H1 (cell line): Measurements from ENCODE around the gene CORIN. TPM values are rescaled to one million over a fixed set of nuclear protein-coding genes. Genes with fewer than 3 reads are reported as not detected.

Experiments used
- CTCF ChIA-PET: fragments of 300-600 bp; sonication (Branson Sonifier 250); formaldehyde crosslinking; loops from one replicate; lab custom pipeline; 2021; ENCODE audit not compliant: partially characterized antibody; lab: Charles Lee
- POLR2A ChIA-PET: fragments of 300-600 bp; sonication (Branson Sonifier 250); formaldehyde crosslinking; loops from one replicate; lab custom pipeline; 2021; ENCODE audit warnings: inconsistent platforms; ENCODE audit not compliant: partially characterized antibody; lab: Charles Lee
- DNase-seq, 2 experiments: peaks; one replicate each; pipeline versions ENCODE4 v3.0.0 to v3.0.0-alpha.2; 2010 to 2022; ENCODE audit warnings: low spot score in 2 of 2, low read depth in 1 of 2, mixed read lengths in 1 of 2
- FAIRE-seq: peaks from 2 replicates; lab custom pipeline; 2011; peaks lifted over from hg19 to GRCh38; lab: Jason Lieb, UNC
- H2AFZ ChIP-seq: 2 replicates; pipeline ENCODE4 v1.8.1; 2012; ENCODE audit warnings: low read length, inconsistent platforms
- H2AK5ac ChIP-seq: 2 replicates; pipeline ENCODE4 v1.6.1; 2013; ENCODE audit warnings: low read depth, low read length
- H2BK120ac ChIP-seq: replicated peaks from 2 replicates; pipeline ENCODE3; 2013; ENCODE audit warnings: low read depth, low read length, inconsistent platforms
- H2BK12ac ChIP-seq: 2 replicates; pipeline ENCODE4 v1.6.1; 2013; ENCODE audit warnings: low read depth, low read length
- H2BK15ac ChIP-seq: 2 replicates; pipeline ENCODE4 v1.6.1; 2013; ENCODE audit warnings: low read length
- H2BK20ac ChIP-seq: 2 replicates; pipeline ENCODE4 v1.6.1; 2013; ENCODE audit warnings: low read length
- H2BK5ac ChIP-seq: 2 replicates; pipeline ENCODE4 v1.6.1; 2013; ENCODE audit warnings: low read depth, low read length
- H3K14ac ChIP-seq: 2 replicates; pipeline ENCODE4 v1.6.1; 2013; ENCODE audit warnings: inconsistent platforms; ENCODE audit not compliant: insufficient read length
- H3K18ac ChIP-seq: 2 replicates; pipeline ENCODE4 v1.6.1; 2013; ENCODE audit warnings: low read length; ENCODE audit errors: extremely low read depth
- H3K23ac ChIP-seq: 2 replicates; pipeline ENCODE4 v1.6.1; 2013; ENCODE audit warnings: inconsistent platforms; ENCODE audit not compliant: insufficient read length
- H3K23me2 ChIP-seq: 2 replicates; pipeline ENCODE4 v1.6.1; 2013; ENCODE audit warnings: low read depth, low read length
- H3K27ac ChIP-seq: 2 replicates; pipeline ENCODE4 v1.6.1; 2011; ENCODE audit warnings: low read depth, low read length, inconsistent platforms
- H3K27me3 ChIP-seq, 4 experiments: replicated peaks in 1 of 4; 1 replicate in 1 of 4; 2 replicates in 3 of 4; pipeline versions ENCODE4 v1.6.1 to v1.8.1; 2011 to 2013; ENCODE audit warnings: low read length in 3 of 4, mild to moderate bottlenecking in 3 of 4, inconsistent platforms in 2 of 4, mixed read lengths in 2 of 4, moderate library complexity in 1 of 4; ENCODE audit not compliant: control insufficient read depth in 3 of 4, insufficient read depth in 3 of 4; ENCODE audit errors: extremely low read depth in 1 of 4
- H3K36me3 ChIP-seq, 4 experiments: 2 replicates each; pipeline versions ENCODE4 v1.6.1 to v1.8.1; 2011 to 2013; ENCODE audit warnings: mild to moderate bottlenecking in 4 of 4, low read length in 3 of 4, moderate library complexity in 2 of 4, control low read depth in 1 of 4, inconsistent platforms in 1 of 4; ENCODE audit not compliant: insufficient read depth in 4 of 4, control insufficient read depth in 2 of 4
- H3K4ac ChIP-seq: replicated peaks from 2 replicates; pipeline ENCODE3; 2013; ENCODE audit warnings: low read length, low read depth, mixed read lengths, inconsistent platforms; ENCODE audit not compliant: insufficient read length
- H3K4me1 ChIP-seq, 4 experiments: replicated peaks in 1 of 4; 1 replicate in 1 of 4; 2 replicates in 3 of 4; pipeline versions ENCODE4 v1.6.1 to v1.8.1; 2011 to 2013; ENCODE audit warnings: low read length in 3 of 4, inconsistent platforms in 2 of 4, mixed read lengths in 1 of 4; ENCODE audit not compliant: insufficient read depth in 4 of 4, control insufficient read depth in 3 of 4
- H3K4me2 ChIP-seq, 2 experiments: 2 replicates each; pipeline versions ENCODE4 v1.6.1 to v1.8.1; 2011 to 2013; ENCODE audit warnings: low read depth in 2 of 2, low read length in 2 of 2, control low read depth in 1 of 2, inconsistent platforms in 1 of 2, mild to moderate bottlenecking in 1 of 2; ENCODE audit not compliant: insufficient read depth in 1 of 2
- H3K4me3 ChIP-seq, 4 experiments: fragments of 200-600, 300-600 bp in 1 of 4; sonication (generic), shearing (Covaris generic), sonication (Bioruptor Twin) in 1 of 4; 2 replicates each; pipeline versions ENCODE4 v1.5.1 to v1.8.1; 2011 to 2016; ENCODE audit warnings: low read length in 4 of 4, low read depth in 3 of 4, control low read depth in 2 of 4, inconsistent platforms in 2 of 4, mild to moderate bottlenecking in 2 of 4, mixed read lengths in 1 of 4, moderate library complexity in 1 of 4; ENCODE audit not compliant: insufficient read depth in 2 of 4; ENCODE audit errors: extremely low read depth in 1 of 4
- H3K56ac ChIP-seq: replicated peaks from 2 replicates; pipeline ENCODE3; 2013; ENCODE audit warnings: low read depth, mild to moderate bottlenecking, mixed read lengths, low read length, inconsistent platforms; ENCODE audit not compliant: insufficient read length
- H3K79me1 ChIP-seq: 2 replicates; pipeline ENCODE4 v1.6.1; 2013; ENCODE audit warnings: low read depth, low read length, control low read depth
- H3K79me2 ChIP-seq, 2 experiments: 2 replicates each; pipeline versions ENCODE4 v1.6.1 to v1.8.1; 2012 to 2013; ENCODE audit warnings: low read length in 2 of 2, mild to moderate bottlenecking in 2 of 2, inconsistent platforms in 1 of 2; ENCODE audit not compliant: insufficient read depth in 2 of 2, control insufficient read depth in 1 of 2
- H3K9ac ChIP-seq, 4 experiments: replicated peaks in 1 of 4; 1 replicate in 1 of 4; 2 replicates in 3 of 4; pipeline versions ENCODE4 v1.6.1 to v1.8.1; 2011 to 2013; ENCODE audit warnings: low read depth in 3 of 4, low read length in 3 of 4, control low read depth in 2 of 4, mild to moderate bottlenecking in 2 of 4, moderate library complexity in 2 of 4, inconsistent platforms in 1 of 4; ENCODE audit errors: extremely low read depth in 1 of 4
- H3K9me3 ChIP-seq, 2 experiments: 2 replicates each; pipeline versions ENCODE4 v1.6.1 to v1.8.1; 2012 to 2013; ENCODE audit warnings: mild to moderate bottlenecking in 2 of 2, moderate library complexity in 2 of 2, control low read depth in 1 of 2, inconsistent platforms in 1 of 2, low read depth in 1 of 2, low read length in 1 of 2, mixed read lengths in 1 of 2; ENCODE audit not compliant: insufficient read depth in 2 of 2
- H4K20me1 ChIP-seq, 2 experiments: replicated peaks in 1 of 2; 2 replicates each; pipeline versions ENCODE3 to v1.8.1; 2011 to 2013; ENCODE audit warnings: inconsistent platforms in 2 of 2, low read length in 2 of 2, mild to moderate bottlenecking in 1 of 2; ENCODE audit not compliant: insufficient read depth in 2 of 2, control insufficient read depth in 1 of 2
- H4K5ac ChIP-seq: 2 replicates; pipeline ENCODE4 v1.6.1; 2013; ENCODE audit warnings: low read length, low read depth, mixed read lengths, inconsistent platforms; ENCODE audit not compliant: insufficient read length
- H4K8ac ChIP-seq: 2 replicates; pipeline ENCODE4 v1.8.0; 2013; ENCODE audit warnings: mild to moderate bottlenecking, moderate library complexity, low read length, inconsistent platforms; ENCODE audit not compliant: insufficient read depth; ENCODE audit errors: extremely low read depth
- H4K91ac ChIP-seq: replicated peaks from 2 replicates; pipeline ENCODE3; 2013; ENCODE audit warnings: low read length, mixed read lengths, inconsistent platforms; ENCODE audit not compliant: insufficient read length
- BCL11A ChIP-seq, 2 experiments: IDR thresholded peaks; one replicate each; pipeline ENCODE4 v1.6.1; 2011; ENCODE audit warnings: low read depth in 2 of 2, low read length in 2 of 2, mild to moderate bottlenecking in 2 of 2
- CBX8 ChIP-seq: fragments of 300-800, 300-1000 bp; sonication (generic); IDR thresholded peaks from 2 replicates; pipeline ENCODE4 v1.7.1; 2016; ENCODE audit warnings: low read depth, low read length, borderline replicate concordance
- CHD1 ChIP-seq: IDR thresholded peaks from 2 replicates; pipeline ENCODE4 v1.6.1; 2012; ENCODE audit warnings: low read depth, low read length, improper control_type of control experiment
- FOSL1 ChIP-seq: IDR thresholded peaks from 2 replicates; pipeline ENCODE4 v1.6.1; 2011; ENCODE audit warnings: mild to moderate bottlenecking, low read depth, low read length, moderate library complexity; ENCODE audit not compliant: insufficient read depth
- GTF2F1 ChIP-seq: IDR thresholded peaks from 2 replicates; pipeline ENCODE4 v1.6.1; 2012; ENCODE audit warnings: low read depth, low read length, improper control_type of control experiment, borderline replicate concordance
- JUND ChIP-seq: IDR thresholded peaks from 2 replicates; pipeline ENCODE4 v1.6.1; 2011; ENCODE audit warnings: mild to moderate bottlenecking, improper control_type of control experiment, low read length
- PHF8 ChIP-seq: fragments of 200-600 bp; sonication (generic); conservative IDR thresholded peaks from 2 replicates; pipeline ENCODE4 v1.7.1; 2012; ENCODE audit warnings: low read depth, mild to moderate bottlenecking, inconsistent platforms, low read length, moderate library complexity
- RBBP5 ChIP-seq: IDR thresholded peaks from 2 replicates; pipeline ENCODE4 v1.7.1; 2012; ENCODE audit warnings: low read depth, mild to moderate bottlenecking, inconsistent platforms, low read length, moderate library complexity, borderline replicate concordance
- SIN3A ChIP-seq, 2 experiments: IDR thresholded peaks in 1 of 2; conservative IDR thresholded peaks in 1 of 2; 2 replicates each; pipeline ENCODE4 v1.6.1; 2011 to 2012; ENCODE audit warnings: low read length in 2 of 2, improper control_type of control experiment in 1 of 2, low read depth in 1 of 2, mild to moderate bottlenecking in 1 of 2
- SUZ12 ChIP-seq: fragments of 200-600 bp; sonication (generic); IDR thresholded peaks from 2 replicates; pipeline ENCODE4 v1.6.1; 2012; ENCODE audit warnings: mild to moderate bottlenecking, inconsistent platforms, low read length, moderate library complexity, mixed read lengths
- TAF7 ChIP-seq: optimal IDR thresholded peaks from 2 replicates; pipeline ENCODE3; 2011; ENCODE audit warnings: low read depth, mild to moderate bottlenecking, inconsistent platforms, low read length, moderate library complexity, borderline replicate concordance
- TBP ChIP-seq: IDR thresholded peaks from 2 replicates; pipeline ENCODE4 v1.6.1; 2011; ENCODE audit warnings: low read depth, low read length, improper control_type of control experiment
- ZNF274 ChIP-seq: IDR thresholded peaks from 2 replicates; pipeline ENCODE4 v1.7.0; 2012; ENCODE audit warnings: low read length, borderline replicate concordance; ENCODE audit errors: extremely low read depth
- WGBS, 2 experiments: shearing (Covaris generic) in 1 of 2; methylation state at CpG; one replicate each; pipeline versions ENCODE4 v1.1.6 to v1.1.7; 2013 to 2015; ENCODE audit warnings: low lambda C conversion rate in 2 of 2, mixed read lengths in 2 of 2, inconsistent platforms in 1 of 2, low coverage in 1 of 2, missing lambda C conversion rate in 1 of 2; ENCODE audit not compliant: insufficient replicate concordance in 2 of 2, insufficient coverage in 1 of 2, insufficient read length in 1 of 2; ENCODE audit errors: extremely low coverage in 1 of 2, missing lambda C conversion rate in 1 of 2; 5-methylcytosine and 5-hydroxymethylcytosine counted together
- polyA plus RNA-seq, 7 experiments: library from polyadenylated mRNA; depleted of rRNA in 3 of 7; stranded (reverse) in 5 of 7; unstranded in 2 of 7; fragments of >200 nt in 5 of 7; fragments of 200-250 nt in 2 of 7; gene quantifications; 1 replicate in 5 of 7; 2 replicates in 1 of 7; 4 replicates in 1 of 7; pipeline versions ENCODE4 v1.2.1 to v1.2.3, GENCODE V29; 2011 to 2013; ENCODE audit warnings: missing spikeins in 2 of 7, mixed read lengths in 2 of 7
- total RNA-seq: library from RNA; stranded (reverse); fragmentation: NEBNext Ultra II Directional; extraction: Animal tissue kit (Norgen Biotek cat#: 25700); gene quantifications from 2 replicates; pipeline ENCODE4 v1.2.1, GENCODE V29; 2021

Gene CORIN
- total and polyA plus RNA-seq, 2 of the 8 experiments (the other 6 are each of a cell fraction or from before 2014, with no cell fraction given), result 0.09 to 0.32 TPM

- Histone ChIP-seq H2BK5ac (no peak overlapping the region), H3K18ac (no peak overlapping the region), H3K4ac (no peak overlapping the region), H3K9me3 (no peaks in the 10 kb centered on the region), H4K8ac (no peak overlapping the region), H3K79me1 (no peaks in the 10 kb centered on the region), H3K4me2 (no peak overlapping the region), H3K79me2 (no peaks in the 10 kb centered on the region), H3K56ac (no peak overlapping the region), H2BK12ac (no peak overlapping the region), H3K14ac (no peak overlapping the region), H2AFZ (no peak overlapping the region), H3K9ac (no peak overlapping the region), H2BK15ac (no peak overlapping the region; the same call in 1 of the 2 replicates), H2BK120ac (no peak overlapping the region), H3K23ac (no peak overlapping the region), H3K27ac (no peak overlapping the region), H4K20me1 (no peaks in the 10 kb centered on the region), H2BK20ac (no peak overlapping the region), H3K4me3 (no peak overlapping the region), H4K91ac (no peak overlapping the region), H3K27me3 (no peaks in the 10 kb centered on the region), H2AK5ac (no peak overlapping the region), H4K5ac (no peak overlapping the region), H3K23me2 (no peaks in the 10 kb centered on the region), H3K4me1 (peaks cover 0 to 3% (median 0%) of the 10 kb centered on the region in 4 experiments; a peak in 2 of 7 replicates), H3K36me3 (no peaks in the 10 kb centered on the region)
- FAIRE-seq, result no peak
- ChIA-PET CTCF (interaction anchor here (1.6 kb wide), 1 partner anchor 25 kb away, joined by 6 read pairs; no protein-coding TSS in a partner anchor), POLR2A (no interaction called here)
- TF ChIP-seq FOSL1 (no peak), ZNF274 (no peak), CBX8 (no peak), TAF7 (no peak), SUZ12 (no peak), TBP (no peak), SIN3A (conservative IDR thresholded peaks at IDR 0.05 in 1 of 2, IDR thresholded peaks at IDR 0.05 in 1 of 2; ENCODE audit: low read depth in 1 of 2, low read length in 2 of 2) (no peak), CHD1 (no peak), GTF2F1 (no peak), PHF8 (no peak), JUND (no peak), RBBP5 (no peak), BCL11A (IDR thresholded peaks at IDR 0.05; ENCODE audit: low read depth in 2 of 2, low read length in 2 of 2) (no peak)
- no peak for DNase-seq
- WGBS, 2 experiments, result 84% methylated on average over 6 of the region's 6 CpGs; no CpG with 5 or more reads in 1 of the 2 experiments
Measured at GRCh38 chr4:47763279-47763678, 74.6 kb downstream of the CORIN start.
